Placental pericyte (primary cell): ENCODE measurements around the gene ADPRHL1. TPM values are rescaled to one million over a fixed set of nuclear protein-coding genes. Genes with fewer than 3 reads are reported as not detected.

Experiments used
- small RNA-seq: library from RNA; depleted of rRNA; stranded (forward); fragments of <200 nt; gene quantifications from one replicate; pipeline ENCODE3, GENCODE V24; 2012; ENCODE audit warnings: low replicate concordance
- total RNA-seq: library from RNA; depleted of rRNA; stranded (reverse); fragments of >200 nt; gene quantifications from 2 replicates; pipeline ENCODE4 v1.2.3, GENCODE V29; 2012

ADPRHL1 gene
- total RNA-seq, result 3.3 and 9.2 TPM in 2 replicates

DNA sequence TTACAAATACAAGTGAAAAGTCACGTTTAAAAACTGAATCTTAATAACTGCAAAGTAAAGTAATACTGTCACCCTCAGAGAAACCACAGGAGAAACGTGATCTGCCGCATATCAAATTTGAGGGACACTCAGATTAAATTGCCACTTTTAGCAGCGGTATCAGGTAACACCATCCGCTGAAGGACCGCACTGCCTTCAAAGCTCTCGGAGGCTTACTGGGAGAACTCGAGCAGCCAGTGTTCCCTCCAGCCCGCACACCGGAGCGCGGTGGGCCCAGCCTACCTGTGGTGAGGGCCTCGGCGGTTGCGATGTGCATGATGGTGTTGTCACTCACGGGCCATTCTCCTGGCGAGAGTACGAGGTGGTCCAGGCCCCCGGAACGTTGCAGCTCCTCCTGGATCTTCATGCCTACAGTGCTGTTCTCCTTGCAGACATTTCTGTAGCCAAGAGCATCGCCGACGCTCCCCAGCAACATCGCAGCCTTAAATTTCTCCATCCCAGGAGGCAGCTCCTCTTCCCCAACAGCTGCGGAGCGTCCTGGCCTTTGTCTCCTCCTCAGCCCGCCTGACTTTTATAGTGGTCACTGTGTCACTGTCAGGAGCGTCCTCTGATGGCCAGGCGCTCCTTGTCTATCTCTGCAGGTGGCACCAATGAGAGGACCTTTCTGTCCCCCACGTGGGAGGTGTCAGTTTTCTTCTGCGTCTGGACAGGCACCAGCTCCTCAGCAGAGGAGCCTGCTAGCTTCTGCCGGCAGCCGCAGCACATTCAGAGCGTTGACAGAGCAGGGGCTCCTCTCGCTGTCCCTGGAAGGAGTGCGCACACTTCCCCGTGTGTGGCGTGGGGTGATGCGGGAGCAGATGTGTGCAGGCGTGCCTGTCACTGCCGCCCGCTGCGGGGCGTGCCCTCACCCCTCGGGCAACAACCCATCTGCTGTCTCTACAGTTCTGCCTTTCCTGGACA, at the start of gene ADPRHL1:
Gene ADPRHL1 (minus strand): TSS at position 547 of the 960 bp plus-strand sequence. CDS start 51 bp downstream, at position 496.

DNA sequence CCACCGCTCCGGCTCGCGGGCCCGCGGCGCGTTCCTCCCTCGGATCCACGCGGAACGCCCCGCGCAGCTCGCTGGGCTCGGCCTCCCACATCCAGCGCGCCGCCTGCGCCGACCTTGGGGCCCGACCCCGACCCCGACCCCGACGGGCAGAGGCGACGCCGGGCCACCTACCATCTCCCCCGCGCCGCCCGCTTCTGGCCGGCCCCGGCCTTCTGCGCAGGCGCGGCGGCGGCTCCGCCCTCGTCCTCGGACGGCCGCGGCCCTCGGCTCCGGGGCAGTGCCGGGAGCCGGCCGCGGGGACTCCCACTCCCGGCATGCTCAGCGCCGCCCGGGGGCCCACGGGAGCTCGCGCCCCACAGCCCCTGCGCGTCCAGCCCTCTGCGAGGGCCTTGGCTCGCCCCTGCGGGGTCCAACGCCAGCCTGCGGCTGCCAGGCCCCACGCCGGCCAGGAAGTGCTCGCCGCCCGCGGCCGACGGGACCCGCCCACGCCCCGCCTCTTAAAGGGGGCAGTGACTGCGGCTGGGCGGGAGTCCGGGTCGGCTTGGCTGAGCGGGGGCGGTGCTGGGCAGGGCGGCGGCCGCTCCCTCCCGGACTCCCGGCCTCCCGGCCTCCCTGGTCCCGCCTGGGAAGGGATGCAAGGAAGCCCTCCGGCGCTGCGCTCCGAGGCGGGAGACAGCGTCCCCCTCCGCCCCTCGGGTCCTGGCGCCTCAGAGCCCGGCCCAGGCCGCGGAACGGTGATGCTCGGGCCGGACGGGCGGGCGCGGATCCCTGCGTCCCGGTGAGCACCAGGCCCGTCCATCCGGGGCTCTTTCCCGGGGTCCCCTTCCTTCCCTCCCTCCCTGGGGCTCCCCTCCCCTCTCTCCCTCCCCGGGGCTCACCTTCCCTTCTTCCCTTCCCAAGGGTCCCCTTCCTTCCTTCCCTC, 37.5 kb upstream of the ADPRHL1 start, which contains the start of gene DCUN1D2:
Gene DCUN1D2 (minus strand): TSS at position 216 of the 922 bp plus-strand sequence. CDS start 42 bp downstream, at position 174.

Small RNA genes lying within 50 kb of the gene (small RNA-seq; reads per million reads assigned to genes)
- gene RNU1-16P, result 0.75 reads per million, percentile 33 among the genes with 10 or more reads in this experiment

Other genes starting within 250 kb of the ADPRHL1 start
- gene PCID2, start 244.8 kb downstream of the ADPRHL1 start, total RNA-seq, result 43.3 and 54.7 TPM in 2 replicates
- 82.9 and 126 TPM in 2 replicates for gene CUL4A, start 243.9 kb downstream of the ADPRHL1 start, total RNA-seq
- 128 and 172 TPM in 2 replicates for gene LAMP1, start 156.2 kb downstream of the ADPRHL1 start, total RNA-seq
- gene GRTP1, start 89.4 kb downstream of the ADPRHL1 start, total RNA-seq, result 0.72 and 2.0 TPM in 2 replicates
- gene DCUN1D2, start 37.2 kb upstream of the ADPRHL1 start, total RNA-seq, result 9.7 and 11.6 TPM in 2 replicates
- 47.1 and 117 TPM in 2 replicates for gene TFDP1, start 131.3 kb upstream of the ADPRHL1 start, total RNA-seq
- not detected in 2 replicates for gene ATP4B, start 204.7 kb upstream of the ADPRHL1 start, total RNA-seq
- gene GRK1, start 213.7 kb upstream of the ADPRHL1 start, total RNA-seq, result under 0.01 TPM in 1 of 2 replicates, not detected in the other